NCI-H2227 treated with DMSO at 0.1 percent for 48 hours (cell line): ENCODE results near the gene INSR.
"Not testable (repeated sequence)": the region's sequence is repeated elsewhere in the genome, so short reads cannot be mapped to it uniquely, and the experiment has no call there.

Experiments
- DNase-seq: peaks from one replicate; lab custom pipeline; 2025; lab: John Stamatoyannopoulos, UW

The INSR gene

GRCh38 chr19:7224209-7224686 lies 70.0 kb downstream of the INSR start:
- no peak for DNase-seq

- DNase-seq: no peak
These were observed 70.8 kb downstream of the INSR start for GRCh38 chr19:7223429-7223828.

GRCh38 chr19:7219056-7219455 lies 75.2 kb downstream of the INSR start:
- no peak for DNase-seq

GRCh38 chr19:7217861-7218260 lies 76.4 kb downstream of the INSR start:
- DNase-seq: no peak

GRCh38 chr19:7216373-7216902 lies 77.8 kb downstream of the INSR start:
- DNase-seq: no peak

GRCh38 chr19:7215176-7215575 lies 79.0 kb downstream of the INSR start:
- DNase-seq: no peak

GRCh38 chr19:7214324-7215089 lies 79.7 kb downstream of the INSR start:
- DNase-seq: no peak

GRCh38 chr19:7213628-7214323 lies 80.4 kb downstream of the INSR start:
- DNase-seq: no peak

GRCh38 chr19:7211191-7211951 lies 82.8 kb downstream of the INSR start:
- no peak for DNase-seq

GRCh38 chr19:7210359-7210758 lies 83.9 kb downstream of the INSR start:
- DNase-seq: no peak

GRCh38 chr19:7209597-7210325 lies 84.5 kb downstream of the INSR start:
- not testable (repeated sequence) for DNase-seq

- not testable (repeated sequence) for DNase-seq
These were observed 85.2 kb downstream of the INSR start for GRCh38 chr19:7209036-7209435.

- no peak for DNase-seq
These were observed 90.9 kb downstream of the INSR start for GRCh38 chr19:7203332-7203731.

GRCh38 chr19:7202888-7203287 lies 91.3 kb downstream of the INSR start:
- no peak for DNase-seq

- DNase-seq: no peak
These were observed 93.5 kb downstream of the INSR start for GRCh38 chr19:7200736-7201135.

- DNase-seq: no peak
These were observed 94.3 kb downstream of the INSR start for GRCh38 chr19:7199613-7200533.

GRCh38 chr19:7197760-7198696 lies 96.2 kb downstream of the INSR start:
- DNase-seq: peak; percentile 65

GRCh38 chr19:7197119-7197759 lies 97.0 kb downstream of the INSR start:
- DNase-seq: peak; percentile 82

GRCh38 chr19:7196763-7197118 lies 97.5 kb downstream of the INSR start:
- DNase-seq: no peak
